HG03342 (cell line): ENCODE measurements around the gene CBY1.

Source experiments
- ATAC-seq: cut with Tn5 transposase; IDR thresholded peaks from one replicate; pipeline ENCODE4 v1.9.1; 2021; ENCODE audit warnings: mild to moderate bottlenecking, moderate library complexity; ENCODE audit not compliant: unreplicated experiment

The CBY1 gene

GRCh38 chr22:38720350-38720749 lies 63.9 kb downstream of the CBY1 start:
- ATAC-seq: no peak

- ATAC-seq: no peak
Observed at GRCh38 chr22:38721551-38721950, 65.1 kb downstream of the CBY1 start.
